ENCODE data around the gene ZCCHC14. TPM values are rescaled to one million over a fixed set of nuclear protein-coding genes. Genes with fewer than 3 reads are reported as not detected.
"Not testable (repeated sequence)": the region's sequence is repeated elsewhere in the genome, so short reads cannot be mapped to it uniquely, and the experiment has no call there.

Gene ZCCHC14
- total RNA-seq, 1 experiment from 2014 or later, result not detected

DNA sequence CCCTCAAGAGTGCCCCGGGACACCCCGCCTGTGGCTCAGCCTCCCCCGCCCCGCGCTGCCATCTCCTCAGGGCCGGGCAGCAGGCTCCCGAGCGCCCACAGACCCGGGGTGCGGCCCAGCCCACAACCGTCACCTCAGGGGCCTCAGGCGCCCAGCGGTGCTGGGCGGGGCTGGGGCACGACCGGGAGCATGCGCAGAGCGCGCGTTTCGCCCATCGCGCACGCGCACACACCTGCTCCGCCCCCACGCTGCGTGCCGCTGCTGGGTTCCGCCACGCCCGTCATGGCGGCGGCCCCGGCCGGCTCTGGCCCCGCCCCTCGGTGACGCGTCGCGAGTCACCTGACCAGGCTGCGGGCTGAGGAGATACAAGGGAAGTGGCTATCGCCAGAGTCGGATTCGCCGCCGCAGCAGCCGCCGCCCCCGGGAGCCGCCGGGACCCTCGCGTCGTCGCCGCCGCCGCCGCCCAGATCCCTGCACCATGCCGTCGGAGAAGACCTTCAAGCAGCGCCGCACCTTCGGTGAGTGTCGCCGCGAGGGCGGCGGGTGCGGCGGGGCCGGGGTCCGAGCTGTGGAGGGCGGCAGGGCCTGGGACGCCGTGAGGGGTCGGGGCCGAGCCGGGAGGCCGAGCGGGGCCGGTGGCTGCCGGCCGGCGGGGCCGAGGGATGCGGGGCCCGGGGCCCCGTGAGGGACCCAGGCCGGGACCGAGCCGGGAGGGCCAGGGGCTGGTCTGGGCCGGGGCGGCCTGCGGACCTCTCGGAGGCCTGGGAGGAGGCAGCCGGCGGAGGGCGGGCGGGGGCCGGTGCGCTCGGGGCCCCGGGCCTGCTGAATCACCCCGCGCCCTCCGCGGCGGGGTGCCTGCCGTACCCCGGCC is 100.6 kb downstream of the ZCCHC14 start, which contains the start of gene MAP1LC3B:
Gene MAP1LC3B (plus strand): TSS at position 387 of the 871 bp plus-strand sequence. CDS start 92 bp downstream, at position 479.
- Histone ChIP-seq H3K36me3 (ENCODE audit: insufficient read depth, low read length) (no peaks in the 10 kb centered on the region; the same call in 1 of the 2 replicates), H3K4me1 (ENCODE audit: low read length) (peaks cover 44% of the 10 kb centered on the region), H3K4me3 (ENCODE audit: low read length) (peak within 1 kb of the TSS; percentile 85), H3K27ac (ENCODE audit: low read length) (peak within 1 kb of the TSS; percentile 67), H4K20me1 (ENCODE audit: insufficient read depth, low read depth, low read length) (peaks cover 20% of the 10 kb centered on the region; the same call in 1 of the 2 replicates), H3K4me2 (ENCODE audit: low read depth, low read length, poor library complexity, severe bottlenecking) (peak within 1 kb of the TSS; percentile 94), H2AFZ (ENCODE audit: low read length) (no peak within 1 kb of the TSS), H3K9ac (ENCODE audit: low read length) (peak within 1 kb of the TSS; percentile 93), H3K79me2 (ENCODE audit: low read length) (peaks cover 53% of the 10 kb centered on the region), H3K27me3 (ENCODE audit: low read length) (no peaks in the 10 kb centered on the region), H3K9me2 (replicated peaks; ENCODE audit: insufficient read depth, low read length) (no peaks in the 10 kb centered on the region), H3K9me3 (ENCODE audit: low read length) (no peaks in the 10 kb centered on the region)
- DNase-seq, result peak; percentile 98

DNA sequence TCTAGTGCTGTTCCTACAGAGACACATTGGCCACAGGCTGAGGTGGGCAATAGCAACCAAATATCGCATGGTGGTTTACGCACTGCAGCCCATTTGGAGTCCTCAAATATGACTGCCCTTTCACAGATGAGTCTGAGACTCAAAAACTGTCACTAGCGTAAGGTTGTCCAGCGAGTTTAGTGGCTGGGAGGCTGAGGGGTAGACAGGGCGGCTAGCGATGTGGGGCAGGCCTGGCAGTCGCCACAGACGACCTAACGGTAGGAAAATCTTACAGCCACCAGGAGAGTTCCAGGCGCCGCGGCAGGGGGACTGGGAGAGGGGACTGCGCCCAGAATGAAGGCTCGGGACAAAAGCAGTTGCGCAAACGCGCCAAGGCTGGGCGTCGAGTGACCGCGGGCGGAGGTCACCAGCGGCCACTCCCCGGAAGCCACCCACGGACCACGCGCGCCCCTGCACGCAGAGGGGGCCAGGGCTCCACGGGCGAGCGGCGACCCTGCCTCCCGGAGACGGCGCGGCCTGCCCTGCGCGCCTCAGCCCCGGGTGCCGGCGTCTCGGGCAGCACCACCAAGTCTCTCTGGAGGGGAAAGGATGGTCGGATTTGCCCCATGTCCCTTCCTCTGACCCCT is 101.4 kb downstream of the ZCCHC14 start:
- no peaks in the 10 kb centered on the region for H3K27me3 ChIP-seq (ENCODE audit: low read length)
- peaks cover 48% of the 10 kb centered on the region for H3K79me2 ChIP-seq (ENCODE audit: low read length)
- no peak for DNase-seq
- H3K4me3 ChIP-seq (ENCODE audit: low read length), result peak overlapping the region; percentile 85
- H3K4me1 ChIP-seq (ENCODE audit: low read length), result peaks cover 49% of the 10 kb centered on the region
- H3K36me3 ChIP-seq (ENCODE audit: insufficient read depth, low read length), result no peaks in the 10 kb centered on the region; the same call in 1 of the 2 replicates
- peak overlapping the region; percentile 67 for H3K27ac ChIP-seq (ENCODE audit: low read length)
- H3K4me2 ChIP-seq (ENCODE audit: low read depth, low read length, poor library complexity, severe bottlenecking), result peak overlapping the region; percentile 89
- no peak overlapping the region for H2AFZ ChIP-seq (ENCODE audit: low read length)
- peaks cover 16% of the 10 kb centered on the region; the same call in 1 of the 2 replicates for H4K20me1 ChIP-seq (ENCODE audit: insufficient read depth, low read depth, low read length)
- H3K9me2 ChIP-seq (replicated peaks; ENCODE audit: insufficient read depth, low read length), result no peaks in the 10 kb centered on the region
- H3K9ac ChIP-seq (ENCODE audit: low read length), result peak overlapping the region; percentile 93
- H3K9me3 ChIP-seq (ENCODE audit: low read length), result no peaks in the 10 kb centered on the region

DNA sequence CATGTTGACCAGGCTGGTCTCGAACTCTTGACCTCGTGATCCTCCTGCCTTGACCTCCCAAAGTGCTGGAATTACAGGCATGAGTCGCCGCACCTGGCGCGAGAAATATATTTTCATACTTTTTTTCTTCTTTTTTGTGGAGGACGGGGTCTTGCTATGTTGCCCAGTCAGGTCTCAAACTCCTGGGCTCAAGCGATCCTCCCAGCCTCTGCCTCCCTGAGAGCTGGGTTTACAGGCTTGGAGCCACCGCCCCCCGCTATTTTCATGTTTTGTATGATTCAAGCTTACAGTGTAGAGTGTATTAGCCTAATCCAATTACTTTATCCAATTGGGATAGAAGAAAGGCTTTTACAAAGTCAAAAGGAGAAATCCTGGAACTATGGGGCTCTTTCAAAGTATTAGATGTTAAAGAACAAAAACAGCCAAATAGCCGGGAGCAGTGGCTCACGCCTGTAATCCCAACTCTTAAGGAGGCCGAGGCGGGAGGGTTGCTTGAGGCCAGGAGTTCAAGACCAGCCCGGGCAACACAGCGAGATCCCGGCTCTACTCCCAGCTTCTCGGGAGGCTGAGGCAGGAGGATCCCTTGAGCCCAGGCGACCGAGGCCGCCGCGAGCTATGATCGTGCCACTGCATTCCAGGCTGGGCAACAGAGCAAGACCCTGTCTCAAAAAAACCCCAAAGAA is 102.0 kb downstream of the ZCCHC14 start:
- Histone ChIP-seq H2AFZ (ENCODE audit: low read length) (no peak overlapping the region), H3K9ac (ENCODE audit: low read length) (peak overlapping the region; percentile 93), H3K4me2 (ENCODE audit: low read depth, low read length, poor library complexity, severe bottlenecking) (peak overlapping the region; percentile 89), H4K20me1 (ENCODE audit: insufficient read depth, low read depth, low read length) (peaks cover 16% of the 10 kb centered on the region; the same call in 1 of the 2 replicates), H3K27ac (ENCODE audit: low read length) (peak overlapping the region; percentile 67), H3K9me3 (ENCODE audit: low read length) (no peaks in the 10 kb centered on the region), H3K36me3 (ENCODE audit: insufficient read depth, low read length) (no peaks in the 10 kb centered on the region; the same call in 1 of the 2 replicates), H3K9me2 (replicated peaks; ENCODE audit: insufficient read depth, low read length) (no peaks in the 10 kb centered on the region), H3K4me3 (ENCODE audit: low read length) (peak overlapping the region; percentile 85), H3K27me3 (ENCODE audit: low read length) (no peaks in the 10 kb centered on the region), H3K79me2 (ENCODE audit: low read length) (peaks cover 46% of the 10 kb centered on the region), H3K4me1 (ENCODE audit: low read length) (peaks cover 49% of the 10 kb centered on the region)
- peak; percentile 34 for DNase-seq

DNA sequence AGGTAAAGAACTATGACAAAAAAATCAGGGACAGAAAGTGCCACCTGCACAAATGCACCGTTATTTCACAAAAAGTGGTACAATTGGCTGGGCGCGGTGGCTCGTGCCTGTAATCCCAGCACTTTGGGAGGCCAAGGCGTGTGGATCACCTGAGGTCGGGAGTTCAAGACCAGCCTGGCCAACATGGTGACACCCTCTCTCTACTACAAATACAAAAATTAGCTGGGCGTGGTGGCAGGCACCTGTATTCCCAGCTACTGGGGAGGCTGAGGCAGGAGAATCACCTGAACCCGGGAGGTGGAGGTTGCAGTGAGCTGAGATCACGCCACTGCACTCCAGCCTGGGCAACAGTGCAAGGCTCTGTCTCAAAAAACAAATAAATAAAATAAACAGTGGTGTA is 102.9 kb downstream of the ZCCHC14 start:
- H3K27ac ChIP-seq (ENCODE audit: low read length), result not testable (repeated sequence)

DNA sequence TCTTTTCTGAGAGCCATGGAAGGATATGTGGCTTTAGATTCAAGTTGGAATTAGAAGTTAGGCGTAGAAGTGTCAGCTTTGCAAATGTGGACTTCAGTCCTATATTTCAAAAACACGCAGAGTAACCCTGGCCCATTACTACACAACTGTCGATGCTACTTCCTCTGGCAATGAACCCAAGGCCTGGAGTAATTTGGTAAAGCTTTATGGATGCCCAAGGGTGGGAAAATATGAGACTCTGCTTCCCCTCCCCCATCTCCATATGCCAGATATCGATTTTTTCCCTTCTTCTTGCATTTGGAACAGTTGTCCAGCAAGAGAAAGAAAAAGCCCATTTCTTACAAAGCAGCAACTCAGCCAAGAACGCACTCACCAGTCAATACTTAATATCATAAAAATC is 103.6 kb downstream of the ZCCHC14 start:
- no peak overlapping the region; the same call in 1 of the 2 replicates for H3K9ac ChIP-seq (ENCODE audit: low read length)
- no peaks in the 10 kb centered on the region for H3K9me2 ChIP-seq (replicated peaks; ENCODE audit: insufficient read depth, low read length)
- H3K4me1 ChIP-seq (ENCODE audit: low read length), result peaks cover 54% of the 10 kb centered on the region
- H3K4me2 ChIP-seq (ENCODE audit: low read depth, low read length, poor library complexity, severe bottlenecking), result peak overlapping the region; percentile 78
- H4K20me1 ChIP-seq (ENCODE audit: insufficient read depth, low read depth, low read length), result peaks cover 9% of the 10 kb centered on the region; the same call in 1 of the 2 replicates
- H3K27me3 ChIP-seq (ENCODE audit: low read length), result no peaks in the 10 kb centered on the region
- DNase-seq, result peak; percentile 40
- H3K9me3 ChIP-seq (ENCODE audit: low read length), result no peaks in the 10 kb centered on the region
- no peaks in the 10 kb centered on the region for H3K36me3 ChIP-seq (ENCODE audit: insufficient read depth, low read length)
- no peak overlapping the region for H3K4me3 ChIP-seq (ENCODE audit: low read length)
- H2AFZ ChIP-seq (ENCODE audit: low read length), result peak overlapping the region; percentile 7; the same call in 1 of the 2 replicates
- H3K27ac ChIP-seq (ENCODE audit: low read length), result peak overlapping the region; percentile 92
- peaks cover 37% of the 10 kb centered on the region for H3K79me2 ChIP-seq (ENCODE audit: low read length)

More for the DNA sequence above, 102.9 kb downstream of the ZCCHC14 start:
- not testable (repeated sequence) for H3K4me3 ChIP-seq (ENCODE audit: low read length); H2AFZ ChIP-seq (ENCODE audit: low read length); H3K9me2 ChIP-seq (replicated peaks; ENCODE audit: insufficient read depth, low read length); H3K9ac ChIP-seq (ENCODE audit: low read length); H3K4me2 ChIP-seq (ENCODE audit: low read depth, low read length, poor library complexity, severe bottlenecking); H3K27me3 ChIP-seq (ENCODE audit: low read length); DNase-seq; H3K36me3 ChIP-seq (ENCODE audit: insufficient read depth, low read length); H3K9me3 ChIP-seq (ENCODE audit: low read length)
- Histone ChIP-seq H4K20me1 (ENCODE audit: insufficient read depth, low read depth, low read length) (peaks cover 13% of the 10 kb centered on the region; the same call in 1 of the 2 replicates), H3K79me2 (ENCODE audit: low read length) (peaks cover 37% of the 10 kb centered on the region), H3K4me1 (ENCODE audit: low read length) (peaks cover 50% of the 10 kb centered on the region)

DNA sequence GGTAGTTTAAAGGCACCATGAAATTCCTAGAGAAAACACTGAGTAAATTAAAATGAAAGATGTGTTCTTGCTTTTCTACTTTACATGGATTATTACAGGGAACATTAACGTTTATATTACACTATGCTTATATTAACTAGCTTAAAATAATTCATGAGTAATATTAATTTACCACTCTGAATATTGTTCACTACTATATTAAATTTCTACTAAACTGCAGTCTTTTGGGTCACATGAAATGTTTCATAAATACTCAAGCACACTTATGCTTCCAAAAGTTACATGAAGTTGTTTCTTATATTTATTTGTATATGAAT is 104.0 kb downstream of the ZCCHC14 start:
- H3K4me3 ChIP-seq (ENCODE audit: low read length), result peak overlapping the region; percentile 56
- no peaks in the 10 kb centered on the region for H3K27me3 ChIP-seq (ENCODE audit: low read length)
- peaks cover 33% of the 10 kb centered on the region for H3K79me2 ChIP-seq (ENCODE audit: low read length)
- H3K9me2 ChIP-seq (replicated peaks; ENCODE audit: insufficient read depth, low read length), result no peaks in the 10 kb centered on the region
- H3K27ac ChIP-seq (ENCODE audit: low read length), result peak overlapping the region; percentile 92
- no peak for DNase-seq
- H4K20me1 ChIP-seq (ENCODE audit: insufficient read depth, low read depth, low read length), result peaks cover 8% of the 10 kb centered on the region; the same call in 1 of the 2 replicates
- peak overlapping the region; percentile 78 for H3K4me2 ChIP-seq (ENCODE audit: low read depth, low read length, poor library complexity, severe bottlenecking)
- peak overlapping the region; percentile 65; the same call in 1 of the 2 replicates for H2AFZ ChIP-seq (ENCODE audit: low read length)
- H3K9me3 ChIP-seq (ENCODE audit: low read length), result no peaks in the 10 kb centered on the region
- H3K36me3 ChIP-seq (ENCODE audit: insufficient read depth, low read length), result no peaks in the 10 kb centered on the region
- peaks cover 49% of the 10 kb centered on the region for H3K4me1 ChIP-seq (ENCODE audit: low read length)
- H3K9ac ChIP-seq (ENCODE audit: low read length), result peak overlapping the region; percentile 64

DNA sequence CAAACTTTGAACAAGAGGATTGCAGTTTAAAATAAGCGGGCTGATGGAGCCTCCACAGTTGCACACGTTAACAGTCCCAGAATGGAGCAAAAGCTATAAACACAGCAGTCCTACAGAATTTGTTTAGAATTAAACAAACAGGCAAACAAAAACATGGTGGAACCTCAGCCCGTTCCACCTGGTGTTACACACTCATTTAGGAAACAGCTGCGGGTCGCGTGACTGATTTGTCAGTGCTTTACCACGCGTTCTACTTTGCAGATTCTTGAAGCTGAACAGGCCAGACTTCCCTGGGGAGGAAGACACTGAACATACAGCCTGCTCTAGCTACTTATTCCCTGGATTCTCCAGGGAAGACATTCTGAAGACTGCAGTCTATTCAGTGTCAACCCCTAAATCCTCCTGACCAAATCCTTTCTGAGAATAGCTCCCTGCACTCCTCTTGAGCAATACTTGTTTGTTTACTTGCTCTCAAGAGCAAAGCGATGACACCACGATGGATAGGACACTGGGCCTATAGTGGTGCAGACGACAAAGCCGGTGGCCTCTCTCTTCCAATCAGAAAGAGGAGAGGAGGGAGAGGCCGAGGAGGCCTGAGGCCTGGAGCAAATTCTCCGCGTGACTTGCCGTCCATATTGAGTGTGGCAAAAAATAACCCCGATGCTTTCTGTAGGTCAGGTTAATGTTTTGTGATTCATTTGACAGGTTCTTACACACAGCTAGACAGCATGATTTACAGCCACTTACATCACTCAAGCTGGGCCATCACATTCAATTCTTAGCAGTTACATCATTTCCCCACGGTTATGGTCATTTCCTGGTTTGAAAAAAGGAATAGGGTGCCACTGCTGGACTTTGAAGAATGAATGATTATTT is 104.6 kb downstream of the ZCCHC14 start:
- H3K79me2 ChIP-seq (ENCODE audit: low read length), result peaks cover 29% of the 10 kb centered on the region
- H3K9ac ChIP-seq (ENCODE audit: low read length), result peak overlapping the region; percentile 64
- H3K27ac ChIP-seq (ENCODE audit: low read length), result peak overlapping the region; percentile 92
- H3K36me3 ChIP-seq (ENCODE audit: insufficient read depth, low read length), result no peaks in the 10 kb centered on the region
- peak; percentile 97 for DNase-seq
- peaks cover 4% of the 10 kb centered on the region; the same call in 1 of the 2 replicates for H4K20me1 ChIP-seq (ENCODE audit: insufficient read depth, low read depth, low read length)
- no peaks in the 10 kb centered on the region for H3K9me2 ChIP-seq (replicated peaks; ENCODE audit: insufficient read depth, low read length)
- H3K9me3 ChIP-seq (ENCODE audit: low read length), result no peaks in the 10 kb centered on the region
- no peaks in the 10 kb centered on the region for H3K27me3 ChIP-seq (ENCODE audit: low read length)
- H3K4me3 ChIP-seq (ENCODE audit: low read length), result peak overlapping the region; percentile 56
- peaks cover 43% of the 10 kb centered on the region for H3K4me1 ChIP-seq (ENCODE audit: low read length)
- H3K4me2 ChIP-seq (ENCODE audit: low read depth, low read length, poor library complexity, severe bottlenecking), result peak overlapping the region; percentile 78
- H2AFZ ChIP-seq (ENCODE audit: low read length), result peak overlapping the region; percentile 77; the same call in 1 of the 2 replicates

Measured in Karpas-422 (cell line).